Esophagus muscularis mucosa (tissue), 3 donors: ENCODE data around the gene HPN.

Experiments used
- CTCF ChIP-seq, 3 experiments: fragments of 200-600 bp in 2 of 3; fragments of 450-650 bp in 1 of 3; sonication (generic) in 2 of 3; IDR thresholded peaks; one replicate each; pipeline ENCODE4 v1.5.1; 2017 to 2019; ENCODE audit warnings: antibody characterized with exemption in 3 of 3, mild to moderate bottlenecking in 2 of 3, moderate library complexity in 1 of 3
- POLR2A ChIP-seq: fragments of 450-650 bp; IDR thresholded peaks from one replicate; pipeline ENCODE4 v1.6.1; 2017; ENCODE audit warnings: antibody characterized with exemption, moderate library complexity, mild to moderate bottlenecking, low read depth
- POLR2AphosphoS5 ChIP-seq, 2 donors: sonication (generic); formaldehyde crosslinking; IDR thresholded peaks; one replicate each; pipeline ENCODE4 v1.6.1; 2017; ENCODE audit warnings: antibody characterized with exemption in 2 of 2

- no peak for TF ChIP-seq POLR2A
- TF ChIP-seq CTCF (IDR thresholded peaks at IDR 0.05) = no peak
- TF ChIP-seq POLR2AphosphoS5 (IDR thresholded peaks at IDR 0.05) = no peak
Measured at GRCh38 chr19:35063940-35064818, 22.7 kb downstream of the HPN start.
